H1 (cell line): ENCODE data around the gene AGPAT3. TPM values are rescaled to one million over a fixed set of nuclear protein-coding genes. Genes with fewer than 3 reads are reported as not detected.

Experiments
- CTCF ChIA-PET: fragments of 300-600 bp; sonication (Branson Sonifier 250); formaldehyde crosslinking; loops from one replicate; lab custom pipeline; 2021; ENCODE audit not compliant: partially characterized antibody; lab: Charles Lee
- POLR2A ChIA-PET: fragments of 300-600 bp; sonication (Branson Sonifier 250); formaldehyde crosslinking; loops from one replicate; lab custom pipeline; 2021; ENCODE audit warnings: inconsistent platforms; ENCODE audit not compliant: partially characterized antibody; lab: Charles Lee
- DNase-seq, 2 experiments: peaks; one replicate each; pipeline versions ENCODE4 v3.0.0 to v3.0.0-alpha.2; 2010 to 2022; ENCODE audit warnings: low spot score in 2 of 2, low read depth in 1 of 2, mixed read lengths in 1 of 2
- FAIRE-seq: peaks from 2 replicates; lab custom pipeline; 2011; peaks lifted over from hg19 to GRCh38; lab: Jason Lieb, UNC
- H2AFZ ChIP-seq: 2 replicates; pipeline ENCODE4 v1.8.1; 2012; ENCODE audit warnings: low read length, inconsistent platforms
- H2AK5ac ChIP-seq: 2 replicates; pipeline ENCODE4 v1.6.1; 2013; ENCODE audit warnings: low read depth, low read length
- H2BK120ac ChIP-seq: replicated peaks from 2 replicates; pipeline ENCODE3; 2013; ENCODE audit warnings: low read depth, low read length, inconsistent platforms
- H2BK12ac ChIP-seq: 2 replicates; pipeline ENCODE4 v1.6.1; 2013; ENCODE audit warnings: low read depth, low read length
- H2BK15ac ChIP-seq: 2 replicates; pipeline ENCODE4 v1.6.1; 2013; ENCODE audit warnings: low read length
- H2BK20ac ChIP-seq: 2 replicates; pipeline ENCODE4 v1.6.1; 2013; ENCODE audit warnings: low read length
- H2BK5ac ChIP-seq: 2 replicates; pipeline ENCODE4 v1.6.1; 2013; ENCODE audit warnings: low read depth, low read length
- H3K14ac ChIP-seq: 2 replicates; pipeline ENCODE4 v1.6.1; 2013; ENCODE audit warnings: inconsistent platforms; ENCODE audit not compliant: insufficient read length
- H3K18ac ChIP-seq: 2 replicates; pipeline ENCODE4 v1.6.1; 2013; ENCODE audit warnings: low read length; ENCODE audit errors: extremely low read depth
- H3K23ac ChIP-seq: 2 replicates; pipeline ENCODE4 v1.6.1; 2013; ENCODE audit warnings: inconsistent platforms; ENCODE audit not compliant: insufficient read length
- H3K23me2 ChIP-seq: 2 replicates; pipeline ENCODE4 v1.6.1; 2013; ENCODE audit warnings: low read depth, low read length
- H3K27ac ChIP-seq: 2 replicates; pipeline ENCODE4 v1.6.1; 2011; ENCODE audit warnings: low read depth, low read length, inconsistent platforms
- H3K27me3 ChIP-seq, 4 experiments: replicated peaks in 1 of 4; 1 replicate in 1 of 4; 2 replicates in 3 of 4; pipeline versions ENCODE4 v1.6.1 to v1.8.1; 2011 to 2013; ENCODE audit warnings: low read length in 3 of 4, mild to moderate bottlenecking in 3 of 4, inconsistent platforms in 2 of 4, mixed read lengths in 2 of 4, moderate library complexity in 1 of 4; ENCODE audit not compliant: control insufficient read depth in 3 of 4, insufficient read depth in 3 of 4; ENCODE audit errors: extremely low read depth in 1 of 4
- H3K36me3 ChIP-seq, 4 experiments: 2 replicates each; pipeline versions ENCODE4 v1.6.1 to v1.8.1; 2011 to 2013; ENCODE audit warnings: mild to moderate bottlenecking in 4 of 4, low read length in 3 of 4, moderate library complexity in 2 of 4, control low read depth in 1 of 4, inconsistent platforms in 1 of 4; ENCODE audit not compliant: insufficient read depth in 4 of 4, control insufficient read depth in 2 of 4
- H3K4ac ChIP-seq: replicated peaks from 2 replicates; pipeline ENCODE3; 2013; ENCODE audit warnings: low read length, low read depth, mixed read lengths, inconsistent platforms; ENCODE audit not compliant: insufficient read length
- H3K4me1 ChIP-seq, 4 experiments: replicated peaks in 1 of 4; 1 replicate in 1 of 4; 2 replicates in 3 of 4; pipeline versions ENCODE4 v1.6.1 to v1.8.1; 2011 to 2013; ENCODE audit warnings: low read length in 3 of 4, inconsistent platforms in 2 of 4, mixed read lengths in 1 of 4; ENCODE audit not compliant: insufficient read depth in 4 of 4, control insufficient read depth in 3 of 4
- H3K4me2 ChIP-seq, 2 experiments: 2 replicates each; pipeline versions ENCODE4 v1.6.1 to v1.8.1; 2011 to 2013; ENCODE audit warnings: low read depth in 2 of 2, low read length in 2 of 2, control low read depth in 1 of 2, inconsistent platforms in 1 of 2, mild to moderate bottlenecking in 1 of 2; ENCODE audit not compliant: insufficient read depth in 1 of 2
- H3K4me3 ChIP-seq, 4 experiments: fragments of 200-600, 300-600 bp in 1 of 4; sonication (generic), shearing (Covaris generic), sonication (Bioruptor Twin) in 1 of 4; 2 replicates each; pipeline versions ENCODE4 v1.5.1 to v1.8.1; 2011 to 2016; ENCODE audit warnings: low read length in 4 of 4, low read depth in 3 of 4, control low read depth in 2 of 4, inconsistent platforms in 2 of 4, mild to moderate bottlenecking in 2 of 4, mixed read lengths in 1 of 4, moderate library complexity in 1 of 4; ENCODE audit not compliant: insufficient read depth in 2 of 4; ENCODE audit errors: extremely low read depth in 1 of 4
- H3K56ac ChIP-seq: replicated peaks from 2 replicates; pipeline ENCODE3; 2013; ENCODE audit warnings: low read depth, mild to moderate bottlenecking, mixed read lengths, low read length, inconsistent platforms; ENCODE audit not compliant: insufficient read length
- H3K79me1 ChIP-seq: 2 replicates; pipeline ENCODE4 v1.6.1; 2013; ENCODE audit warnings: low read depth, low read length, control low read depth
- H3K79me2 ChIP-seq, 2 experiments: 2 replicates each; pipeline versions ENCODE4 v1.6.1 to v1.8.1; 2012 to 2013; ENCODE audit warnings: low read length in 2 of 2, mild to moderate bottlenecking in 2 of 2, inconsistent platforms in 1 of 2; ENCODE audit not compliant: insufficient read depth in 2 of 2, control insufficient read depth in 1 of 2
- H3K9ac ChIP-seq, 4 experiments: replicated peaks in 1 of 4; 1 replicate in 1 of 4; 2 replicates in 3 of 4; pipeline versions ENCODE4 v1.6.1 to v1.8.1; 2011 to 2013; ENCODE audit warnings: low read depth in 3 of 4, low read length in 3 of 4, control low read depth in 2 of 4, mild to moderate bottlenecking in 2 of 4, moderate library complexity in 2 of 4, inconsistent platforms in 1 of 4; ENCODE audit errors: extremely low read depth in 1 of 4
- H3K9me3 ChIP-seq, 2 experiments: 2 replicates each; pipeline versions ENCODE4 v1.6.1 to v1.8.1; 2012 to 2013; ENCODE audit warnings: mild to moderate bottlenecking in 2 of 2, moderate library complexity in 2 of 2, control low read depth in 1 of 2, inconsistent platforms in 1 of 2, low read depth in 1 of 2, low read length in 1 of 2, mixed read lengths in 1 of 2; ENCODE audit not compliant: insufficient read depth in 2 of 2
- H4K20me1 ChIP-seq, 2 experiments: replicated peaks in 1 of 2; 2 replicates each; pipeline versions ENCODE3 to v1.8.1; 2011 to 2013; ENCODE audit warnings: inconsistent platforms in 2 of 2, low read length in 2 of 2, mild to moderate bottlenecking in 1 of 2; ENCODE audit not compliant: insufficient read depth in 2 of 2, control insufficient read depth in 1 of 2
- H4K5ac ChIP-seq: 2 replicates; pipeline ENCODE4 v1.6.1; 2013; ENCODE audit warnings: low read length, low read depth, mixed read lengths, inconsistent platforms; ENCODE audit not compliant: insufficient read length
- H4K8ac ChIP-seq: 2 replicates; pipeline ENCODE4 v1.8.0; 2013; ENCODE audit warnings: mild to moderate bottlenecking, moderate library complexity, low read length, inconsistent platforms; ENCODE audit not compliant: insufficient read depth; ENCODE audit errors: extremely low read depth
- H4K91ac ChIP-seq: replicated peaks from 2 replicates; pipeline ENCODE3; 2013; ENCODE audit warnings: low read length, mixed read lengths, inconsistent platforms; ENCODE audit not compliant: insufficient read length
- CTBP2 ChIP-seq: IDR thresholded peaks from 2 replicates; pipeline ENCODE4 v1.7.0; 2011; ENCODE audit warnings: borderline replicate concordance, mild to moderate bottlenecking, moderate library complexity, mixed read lengths, low read length; ENCODE audit not compliant: insufficient read depth, insufficient read length
- KDM4A ChIP-seq: IDR thresholded peaks from one replicate; pipeline ENCODE4 v1.7.1; 2012; ENCODE audit warnings: low read depth, mild to moderate bottlenecking, moderate library complexity, low read length, inconsistent platforms; ENCODE audit not compliant: severe bottlenecking
- POLR2A ChIP-seq, 2 experiments: IDR thresholded peaks; 1 replicate in 1 of 2; 2 replicates in 1 of 2; pipeline ENCODE4 v1.6.1; 2011; ENCODE audit warnings: low read depth in 2 of 2, low read length in 2 of 2, mild to moderate bottlenecking in 2 of 2; ENCODE audit errors: control extremely low read depth in 1 of 2
- RNF2 ChIP-seq: fragments of 200-900, 300-1000 bp; sonication (generic); IDR thresholded peaks from 2 replicates; pipeline ENCODE4 v1.7.1; 2016; ENCODE audit warnings: borderline replicate concordance, low read depth, mild to moderate bottlenecking, antibody characterized with exemption, low read length; ENCODE audit not compliant: poor library complexity, severe bottlenecking; ENCODE audit errors: missing control alignments
- SUZ12 ChIP-seq: fragments of 200-600 bp; sonication (generic); IDR thresholded peaks from 2 replicates; pipeline ENCODE4 v1.6.1; 2012; ENCODE audit warnings: mild to moderate bottlenecking, inconsistent platforms, low read length, moderate library complexity, mixed read lengths
- YY1 ChIP-seq: IDR thresholded peaks from 2 replicates; pipeline ENCODE4 v1.6.1; 2011; ENCODE audit warnings: low read depth, mild to moderate bottlenecking, low read length
- WGBS, 2 experiments: shearing (Covaris generic) in 1 of 2; methylation state at CpG; one replicate each; pipeline versions ENCODE4 v1.1.6 to v1.1.7; 2013 to 2015; ENCODE audit warnings: low lambda C conversion rate in 2 of 2, mixed read lengths in 2 of 2, inconsistent platforms in 1 of 2, low coverage in 1 of 2, missing lambda C conversion rate in 1 of 2; ENCODE audit not compliant: insufficient replicate concordance in 2 of 2, insufficient coverage in 1 of 2, insufficient read length in 1 of 2; ENCODE audit errors: extremely low coverage in 1 of 2, missing lambda C conversion rate in 1 of 2; 5-methylcytosine and 5-hydroxymethylcytosine counted together
- polyA plus RNA-seq, 7 experiments: library from polyadenylated mRNA; depleted of rRNA in 3 of 7; stranded (reverse) in 5 of 7; unstranded in 2 of 7; fragments of >200 nt in 5 of 7; fragments of 200-250 nt in 2 of 7; gene quantifications; 1 replicate in 5 of 7; 2 replicates in 1 of 7; 4 replicates in 1 of 7; pipeline versions ENCODE4 v1.2.1 to v1.2.3, GENCODE V29; 2011 to 2013; ENCODE audit warnings: missing spikeins in 2 of 7, mixed read lengths in 2 of 7
- total RNA-seq: library from RNA; stranded (reverse); fragmentation: NEBNext Ultra II Directional; extraction: Animal tissue kit (Norgen Biotek cat#: 25700); gene quantifications from 2 replicates; pipeline ENCODE4 v1.2.1, GENCODE V29; 2021

AGPAT3 gene
- total and polyA plus RNA-seq, 2 of the 8 experiments (the other 6 are each of a cell fraction or from before 2014, with no cell fraction given) = 5.8 to 7.3 TPM

DNA sequence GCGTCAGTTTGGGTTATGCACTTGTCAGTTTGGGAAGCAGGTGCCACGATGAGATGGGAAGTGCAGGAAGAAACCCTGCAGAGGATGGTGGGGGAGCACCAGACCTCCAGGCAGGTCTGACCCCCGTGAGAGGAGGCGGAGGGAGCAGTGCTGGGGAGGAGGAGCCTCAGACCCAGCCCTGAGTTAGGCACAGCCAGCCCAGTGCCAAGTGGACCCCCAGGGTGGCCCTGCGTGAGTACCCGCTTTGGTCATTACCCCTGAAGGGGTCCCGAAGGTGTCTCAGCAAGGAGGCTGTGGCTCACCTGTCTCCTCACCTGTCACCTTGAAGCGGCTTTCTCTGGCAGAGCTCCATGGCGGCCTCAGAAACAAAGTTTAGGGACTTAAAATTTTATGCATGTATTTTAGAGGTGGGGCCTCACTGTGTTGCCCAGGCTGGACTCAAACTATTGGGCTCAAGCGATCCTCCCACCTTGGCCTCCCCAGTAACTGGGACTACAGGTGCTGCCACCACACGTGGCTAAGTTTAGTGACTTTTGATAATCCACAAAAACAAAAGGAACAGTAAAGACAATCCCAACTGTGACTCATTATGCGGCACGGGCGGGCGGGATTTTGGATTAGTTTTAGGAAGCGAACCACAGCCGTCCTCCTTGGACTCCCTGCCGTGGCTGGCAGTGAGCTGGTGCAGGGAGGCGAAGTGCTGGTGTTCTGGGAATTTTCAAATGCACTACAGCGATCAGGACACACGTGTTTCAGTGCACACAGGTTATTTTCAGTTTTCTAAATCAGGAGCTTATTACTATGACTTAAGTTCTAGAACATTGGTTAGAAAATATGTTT, 4.7 kb downstream of the AGPAT3 start:
- DNase-seq (no peak), FAIRE-seq (no peak)
- CTCF ChIA-PET = interaction anchor here (0.7 to 1.6 kb wide), 8 partner anchors 9 to 106 kb away, joined by 3 to 9 read pairs (median 3); partner anchors contain the start of gene RRP1
- no peak overlapping the region for H3K27ac ChIP-seq
- no peaks in the 10 kb centered on the region for H3K79me2 ChIP-seq
- H3K4me2 ChIP-seq = peak overlapping the region in 1 of 2 experiments; percentile 5; a peak in 1 of 4 replicates
- H3K9me3 ChIP-seq = no peaks in the 10 kb centered on the region
- no peak overlapping the region for H2AFZ ChIP-seq
- H3K56ac ChIP-seq = no peak overlapping the region
- no peak overlapping the region for H4K91ac ChIP-seq
- H3K18ac ChIP-seq = no peak overlapping the region
- no peak overlapping the region for H3K4me3 ChIP-seq
- POLR2A ChIA-PET = no interaction called here
- no peaks in the 10 kb centered on the region for H4K20me1 ChIP-seq
- no peak for TF ChIP-seq POLR2A (IDR thresholded peaks at IDR 0.05; ENCODE audit: control extremely low read depth in 1 of 2, low read depth in 2 of 2, low read length in 2 of 2)
- no peak for TF ChIP-seq YY1
- TF ChIP-seq CTBP2 = no peak
- no peak for TF ChIP-seq SUZ12
- no peak for TF ChIP-seq RNF2
- no peak for TF ChIP-seq KDM4A
- no peak overlapping the region for H3K9ac ChIP-seq
- no peak overlapping the region for H3K14ac ChIP-seq
- no peak overlapping the region for H4K8ac ChIP-seq
- H2AK5ac ChIP-seq = no peak overlapping the region
- H2BK20ac ChIP-seq = no peak overlapping the region
- 88% methylated on average over 19 of the region's 21 CpGs; no CpG with 5 or more reads in 1 of the 2 experiments for WGBS, 2 experiments
- H3K23me2 ChIP-seq = no peaks in the 10 kb centered on the region; the same call in 1 of the 2 replicates
- no peak overlapping the region for H3K23ac ChIP-seq
- no peak overlapping the region for H2BK12ac ChIP-seq
- no peak overlapping the region for H4K5ac ChIP-seq
- no peak overlapping the region for H2BK120ac ChIP-seq
- no peaks in the 10 kb centered on the region for H3K36me3 ChIP-seq
- H3K4me1 ChIP-seq = peaks cover 0 to 7% (median 4%) of the 10 kb centered on the region in 4 experiments; a peak in 4 of 7 replicates
- H2BK5ac ChIP-seq = no peak overlapping the region
- H3K4ac ChIP-seq = no peak overlapping the region
- H3K27me3 ChIP-seq = peaks cover 0 to 6% (median 2%) of the 10 kb centered on the region in 4 experiments; a peak in 5 of 7 replicates
- H2BK15ac ChIP-seq = no peak overlapping the region
- no peaks in the 10 kb centered on the region for H3K79me1 ChIP-seq
